DOHH2 (cell line): ENCODE results near the gene S100A13.

Experiments used
- CTCF ChIP-seq: fragments of 200-600 bp; sonication (generic); IDR thresholded peaks from one replicate; pipeline ENCODE4 v1.5.1; 2014; ENCODE audit warnings: antibody characterized with exemption, mild to moderate bottlenecking, low read depth, low read length; ENCODE audit not compliant: poor library complexity, severe bottlenecking
- EZH2phosphoT487 ChIP-seq: fragments of 200-600 bp; sonication (generic); IDR thresholded peaks from 2 replicates; pipeline ENCODE4 v1.6.1; 2017; ENCODE audit warnings: borderline replicate concordance, mild to moderate bottlenecking, antibody characterized with exemption, low read length, moderate library complexity, mixed read lengths

DNA sequence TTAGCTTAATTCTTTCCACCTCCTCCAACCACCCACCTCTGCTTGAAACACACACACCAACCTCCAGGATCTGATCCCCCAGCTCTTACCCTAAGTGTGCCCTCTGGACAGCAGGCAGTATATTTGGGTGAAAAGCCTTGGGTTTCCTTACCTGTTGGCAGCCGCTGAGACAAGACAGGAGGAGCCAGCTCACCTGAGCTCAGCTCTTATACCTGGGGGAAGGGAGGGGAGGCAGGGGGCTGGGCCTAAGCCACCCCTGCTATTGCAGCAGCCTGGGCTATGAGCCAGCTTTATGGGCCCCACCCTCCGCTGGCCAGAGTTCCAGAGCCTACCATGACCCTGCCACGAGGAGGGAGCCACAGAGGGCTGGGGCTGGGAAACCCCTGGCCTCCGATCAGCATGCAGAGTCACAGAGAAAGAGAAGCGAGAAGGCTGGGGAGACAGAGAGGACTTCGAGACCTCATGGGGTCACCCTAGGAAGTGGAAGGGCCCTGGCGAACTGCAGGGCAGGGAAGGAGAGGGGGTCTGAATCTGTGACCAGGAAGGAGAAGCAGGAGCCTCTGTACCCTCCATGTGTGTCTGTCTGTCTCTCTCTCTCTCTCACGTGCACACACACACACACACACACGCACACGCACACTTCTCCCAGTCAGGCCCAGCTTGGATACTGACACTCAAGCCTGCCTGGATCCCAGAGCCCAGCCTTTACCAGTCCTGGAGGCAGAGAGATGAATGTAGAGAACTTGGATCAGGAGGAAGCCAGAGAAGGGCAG lies 11.0 kb downstream of the S100A13 start, which contains the start of gene S100A14:
- TF ChIP-seq CTCF (no peak), EZH2phosphoT487 (no peak)
